Measurements from ENCODE around the gene CEACAM16. TPM values are rescaled to one million over a fixed set of nuclear protein-coding genes. Genes with fewer than 3 reads are reported as not detected.

Gene CEACAM16
- total and polyA plus RNA-seq, 10 donors = not detected

DNA sequence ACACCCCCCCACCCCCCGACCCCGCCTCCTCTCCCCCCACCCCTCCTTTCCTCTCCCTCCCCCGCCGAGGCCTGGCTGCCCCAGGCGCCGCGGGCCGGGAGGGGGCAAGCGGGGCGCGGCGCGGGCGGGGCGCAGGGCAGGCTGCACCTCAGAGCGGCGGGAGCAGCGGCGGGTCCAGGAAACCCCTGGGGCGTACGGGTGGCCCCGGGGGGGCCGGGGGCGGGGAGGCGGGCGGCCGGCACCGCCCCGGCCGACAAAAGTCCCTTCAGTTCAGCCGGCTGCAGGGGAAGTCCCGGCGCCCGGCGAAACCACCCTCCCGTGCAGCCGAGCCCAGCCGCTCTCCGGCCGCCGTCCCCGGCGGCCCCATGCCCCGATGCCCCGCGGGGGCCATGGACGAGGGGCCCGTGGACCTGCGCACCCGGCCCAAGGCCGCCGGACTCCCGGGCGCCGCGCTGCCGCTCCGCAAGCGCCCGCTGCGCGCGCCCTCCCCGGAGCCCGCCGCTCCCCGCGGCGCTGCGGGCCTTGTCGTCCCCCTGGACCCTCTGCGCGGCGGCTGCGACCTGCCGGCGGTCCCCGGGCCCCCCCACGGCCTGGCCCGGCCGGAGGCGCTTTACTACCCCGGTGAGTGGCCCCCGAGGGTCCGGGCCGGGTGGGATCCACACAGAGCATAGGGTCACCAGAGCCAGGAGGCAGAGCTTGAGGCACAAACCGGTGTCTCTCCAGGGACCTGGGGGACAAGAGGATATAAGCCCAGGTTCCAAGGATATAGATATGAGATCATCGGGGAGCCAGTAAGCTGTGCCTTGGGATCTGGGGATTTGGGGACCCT lies 49.7 kb downstream of the CEACAM16 start, which contains the start of gene BCL3:
Gene BCL3 (plus strand): TSS at position 283 of the 829 bp plus-strand sequence. CDS start 83 bp downstream, at position 366.
- 0 to 1% (median 0%) methylated on average over 5 to 87 of the region's 88 CpGs for WGBS, 5 donors
- peak; percentile 96 for DNase-seq
- TF ChIP-seq POLR2A (IDR thresholded peaks at IDR 0.05) = no peak
- peak in 2 of 3 donors; percentile 67 to 84 for TF ChIP-seq POLR2AphosphoS5 (IDR thresholded peaks at IDR 0.05)
- peak in 2 of 11 experiments; percentile 8 to 11 for TF ChIP-seq CTCF (IDR thresholded peaks at IDR 0.05 in 8 of 11, conservative IDR thresholded peaks at IDR 0.05 in 3 of 11)

DNA sequence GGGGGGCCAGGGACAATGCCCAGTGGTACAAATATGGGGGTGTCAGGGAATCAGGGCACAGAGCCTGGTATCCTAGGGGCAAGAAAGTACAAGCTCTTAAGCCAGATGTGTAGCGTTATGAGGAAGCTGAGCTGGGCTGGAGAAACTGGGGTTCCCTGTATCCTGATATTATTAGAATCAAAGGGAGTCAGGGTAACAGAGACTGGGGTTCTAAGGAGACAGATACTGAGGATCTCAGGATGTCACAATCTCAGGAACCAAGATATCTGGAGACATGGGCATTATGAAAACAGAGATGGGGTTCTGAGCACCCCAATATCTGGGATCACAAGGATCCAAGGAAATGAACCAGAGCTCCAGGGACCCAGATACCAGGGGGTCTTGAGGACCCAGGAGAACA lies 50.3 kb downstream of the CEACAM16 start:
- intact Hi-C loops (cut with DNase I; ENCODE audit: low total_unique reads) = no loop called here
- no peak for DNase-seq
- TF ChIP-seq POLR2A (IDR thresholded peaks at IDR 0.05) (no peak), CTCF (IDR thresholded peaks at IDR 0.05 in 8 of 11, conservative IDR thresholded peaks at IDR 0.05 in 3 of 11) (no peak), POLR2AphosphoS5 (IDR thresholded peaks at IDR 0.05) (no peak)
- H3K9me3 ChIP-seq = no peaks in the 10 kb centered on the region
- H3K27ac ChIP-seq = peak overlapping the region; percentile 80 to 99 (median 97)
- no peaks in the 10 kb centered on the region for H3K27me3 ChIP-seq (replicated peaks in 1 of 7)
- peaks cover 53 to 95% (median 80%) of the 10 kb centered on the region in 6 donors for H3K4me1 ChIP-seq
- H3K36me3 ChIP-seq = peaks cover 0 to 35% (median 25%) of the 10 kb centered on the region in 6 donors
- 4 to 33% (median 10%) methylated on average over 1 of the region's 1 CpG for WGBS, 5 donors
- H3K4me3 ChIP-seq = peak overlapping the region; percentile 54 to 85 (median 70)

More for the DNA sequence above, 49.7 kb downstream of the CEACAM16 start, which contains the start of gene BCL3:
- intact Hi-C loops (cut with DNase I; ENCODE audit: low total_unique reads) = no loop called here
- Histone ChIP-seq H3K4me1 (peaks cover 58 to 95% (median 81%) of the 10 kb centered on the region in 6 donors), H3K36me3 (peaks cover 0 to 35% (median 25%) of the 10 kb centered on the region in 6 donors), H3K4me3 (peak within 1 kb of the TSS; percentile 54 to 85 (median 70)), H3K27me3 (replicated peaks in 1 of 7) (no peaks in the 10 kb centered on the region), H3K9me3 (no peaks in the 10 kb centered on the region), H3K27ac (peak within 1 kb of the TSS; percentile 80 to 99 (median 97))

GRCh38 chr19:44749994-44750393 lies 51.0 kb downstream of the CEACAM16 start:
- Histone ChIP-seq H3K27me3 (replicated peaks in 1 of 7) (no peaks in the 10 kb centered on the region), H3K36me3 (peaks cover 0 to 35% (median 26%) of the 10 kb centered on the region in 6 donors), H3K4me3 (peak overlapping the region; percentile 54 to 85 (median 70)), H3K27ac (peak overlapping the region; percentile 80 to 99 (median 97)), H3K4me1 (peaks cover 52 to 95% (median 80%) of the 10 kb centered on the region in 6 donors), H3K9me3 (no peaks in the 10 kb centered on the region)
- DNase-seq = no peak
- WGBS, 5 donors = 54 to 78% (median 60%) methylated on average over 10 of the region's 10 CpGs
- intact Hi-C loops (cut with DNase I; ENCODE audit: low total_unique reads) = no loop called here
- TF ChIP-seq POLR2A (IDR thresholded peaks at IDR 0.05) (no peak), CTCF (IDR thresholded peaks at IDR 0.05 in 8 of 11, conservative IDR thresholded peaks at IDR 0.05 in 3 of 11) (no peak), POLR2AphosphoS5 (IDR thresholded peaks at IDR 0.05) (no peak)
